Activated CD8-positive, alpha-beta T cell treated with anti-CD3 and anti-CD28 coated beads, Interleukin-2, amount 10 ng/mL, durations not matched to agents 7 days and 5 days (primary cell): Measurements from ENCODE around the gene GPR4. TPM values are rescaled to one million over a fixed set of nuclear protein-coding genes. Genes with fewer than 3 reads are reported as not detected.

Source experiments
- ATAC-seq: fragments of 150-1000 bp; cut with Tn5 transposase; one replicate; pipeline ENCODE4 v1.10.0; 2021; ENCODE audit warnings: moderate library complexity
- CTCF ChIA-PET: fragments of 350-600 bp; sonication (Branson Sonifier 250); formaldehyde crosslinking; loops from one replicate; lab custom pipeline; 2021; ENCODE audit warnings: antibody characterized with exemption; lab: Charles Lee
- POLR2A ChIA-PET: fragments of 350-600 bp; sonication (Branson Sonifier 250); formaldehyde crosslinking; loops from one replicate; lab custom pipeline; 2021; ENCODE audit warnings: antibody characterized with exemption; lab: Charles Lee
- DNase-seq: peaks from one replicate; pipeline ENCODE4 v3.0.0-alpha.2; 2020
- H3K27ac Mint-ChIP-seq: one replicate; pipeline ENCODE4 v1.8.0; 2021; ENCODE audit warnings: mild to moderate bottlenecking, mixed read lengths
- H3K27me3 Mint-ChIP-seq: one replicate; pipeline ENCODE4 v1.8.0; 2021; ENCODE audit warnings: low read depth, mixed read lengths
- H3K36me3 Mint-ChIP-seq: one replicate; pipeline ENCODE4 v1.8.0; 2021; ENCODE audit warnings: low read depth, mixed read lengths
- H3K4me1 Mint-ChIP-seq: one replicate; pipeline ENCODE4 v1.8.0; 2021; ENCODE audit warnings: low read depth, mixed read lengths
- H3K4me3 Mint-ChIP-seq: one replicate; pipeline ENCODE4 v1.8.0; 2021; ENCODE audit warnings: mild to moderate bottlenecking, mixed read lengths
- H3K9me3 Mint-ChIP-seq: one replicate; pipeline ENCODE4 v1.8.0; 2022; ENCODE audit warnings: mixed read lengths; ENCODE audit not compliant: insufficient read depth
- total RNA-seq, 2 experiments: library from RNA; stranded (reverse); gene quantifications; one replicate each; pipeline ENCODE4 v1.2.3, GENCODE V29; 2021

GPR4 gene
- total RNA-seq, 2 experiments from 2014 or later: not detected

DNA sequence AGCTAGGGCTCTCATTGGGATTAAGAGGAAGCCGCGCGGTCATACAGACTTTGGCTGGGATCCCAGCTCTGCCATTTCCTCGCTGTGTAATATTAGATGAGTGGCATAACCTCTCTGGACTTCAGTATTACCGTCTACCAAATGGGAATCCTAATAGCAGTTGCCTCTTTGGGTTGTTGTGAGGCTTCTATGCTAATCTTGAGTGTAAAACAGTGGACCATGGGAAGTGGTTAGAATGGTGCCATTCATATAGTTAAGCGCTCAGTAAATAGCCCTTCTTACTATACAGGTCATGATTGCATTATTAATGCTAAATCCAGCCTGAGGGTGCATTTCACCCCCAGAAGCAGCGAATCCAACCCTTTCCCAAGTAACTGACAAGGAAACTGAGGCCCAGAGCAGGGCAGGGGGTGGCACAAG, 16.8 kb downstream of the GPR4 start:
- H3K4me3 Mint-ChIP-seq: peak overlapping the region; percentile 92
- H3K9me3 Mint-ChIP-seq: no peaks in the 10 kb centered on the region
- peak overlapping the region; percentile 97 for H3K27ac Mint-ChIP-seq
- CTCF ChIA-PET: interaction anchor here (0.8 to 2.9 kb wide), 6 partner anchors 27 to 214 kb away, joined by 3 to 13 read pairs (median 8); partner anchors contain the start of gene QPCTL
- DNase-seq (no peak), ATAC-seq (no peak)
- POLR2A ChIA-PET: interaction anchor here (1.0 kb wide), 1 partner anchor 49 kb away, joined by 3 read pairs; no protein-coding TSS in a partner anchor
- peaks cover 15% of the 10 kb centered on the region for H3K36me3 Mint-ChIP-seq
- peaks cover 15% of the 10 kb centered on the region for H3K4me1 Mint-ChIP-seq
- H3K27me3 Mint-ChIP-seq: peaks cover 12% of the 10 kb centered on the region

- peak within 1 kb of the TSS; percentile 92 for H3K4me3 Mint-ChIP-seq
These were observed 17.5 kb downstream of the GPR4 start, which contains the start of gene OPA3 for GRCh38 chr19:45584332-45585157. Gene OPA3 (minus strand): TSS chr19:45584802. CDS start chr19:45584764, 38 bp downstream.

GRCh38 chr19:45581576-45581975, 20.4 kb downstream of the GPR4 start:
- peaks cover 15% of the 10 kb centered on the region for H3K36me3 Mint-ChIP-seq
- H3K4me1 Mint-ChIP-seq: peaks cover 21% of the 10 kb centered on the region
- H3K27ac Mint-ChIP-seq: no peak overlapping the region
- no peak overlapping the region for H3K4me3 Mint-ChIP-seq
- DNase-seq: no peak
- CTCF ChIA-PET: interaction anchor here (0.7 kb wide), 1 partner anchor 23 kb away, joined by 3 read pairs; no protein-coding TSS in a partner anchor
- no peaks in the 10 kb centered on the region for H3K9me3 Mint-ChIP-seq
- no peaks in the 10 kb centered on the region for H3K27me3 Mint-ChIP-seq
- no peak for ATAC-seq
- POLR2A ChIA-PET: no interaction called here

More at GRCh38 chr19:45584332-45585157, 17.5 kb downstream of the GPR4 start, which contains the start of gene OPA3:
- Mint-ChIP-seq H3K27ac (peak within 1 kb of the TSS; percentile 97), H3K4me1 (peaks cover 15% of the 10 kb centered on the region), H3K27me3 (peaks cover 6% of the 10 kb centered on the region), H3K9me3 (no peaks in the 10 kb centered on the region), H3K36me3 (peaks cover 15% of the 10 kb centered on the region)
- CTCF ChIA-PET: interaction anchor here (1.0 to 2.9 kb wide), 7 partner anchors 26 to 215 kb away, joined by 3 to 13 read pairs (median 4); partner anchors contain the start of genes EML2 and QPCTL
- POLR2A ChIA-PET: interaction anchor here (0.5 to 1.0 kb wide), 3 partner anchors 49 to 107 kb away, joined by 3 read pairs; partner anchors contain the start of gene SNRPD2
- DNase-seq (peak; percentile 100), ATAC-seq (peak; percentile 96)

- ChIA-PET POLR2A (no interaction called here), CTCF (no interaction called here)
- no peak overlapping the region for H3K27ac Mint-ChIP-seq
- no peak for ATAC-seq
- H3K27me3 Mint-ChIP-seq: no peaks in the 10 kb centered on the region
- no peak for DNase-seq
- H3K9me3 Mint-ChIP-seq: no peaks in the 10 kb centered on the region
- peaks cover 12% of the 10 kb centered on the region for H3K4me1 Mint-ChIP-seq
- peaks cover 15% of the 10 kb centered on the region for H3K36me3 Mint-ChIP-seq
- H3K4me3 Mint-ChIP-seq: no peak overlapping the region
These were observed 23.2 kb downstream of the GPR4 start for GRCh38 chr19:45578861-45579260.

DNA sequence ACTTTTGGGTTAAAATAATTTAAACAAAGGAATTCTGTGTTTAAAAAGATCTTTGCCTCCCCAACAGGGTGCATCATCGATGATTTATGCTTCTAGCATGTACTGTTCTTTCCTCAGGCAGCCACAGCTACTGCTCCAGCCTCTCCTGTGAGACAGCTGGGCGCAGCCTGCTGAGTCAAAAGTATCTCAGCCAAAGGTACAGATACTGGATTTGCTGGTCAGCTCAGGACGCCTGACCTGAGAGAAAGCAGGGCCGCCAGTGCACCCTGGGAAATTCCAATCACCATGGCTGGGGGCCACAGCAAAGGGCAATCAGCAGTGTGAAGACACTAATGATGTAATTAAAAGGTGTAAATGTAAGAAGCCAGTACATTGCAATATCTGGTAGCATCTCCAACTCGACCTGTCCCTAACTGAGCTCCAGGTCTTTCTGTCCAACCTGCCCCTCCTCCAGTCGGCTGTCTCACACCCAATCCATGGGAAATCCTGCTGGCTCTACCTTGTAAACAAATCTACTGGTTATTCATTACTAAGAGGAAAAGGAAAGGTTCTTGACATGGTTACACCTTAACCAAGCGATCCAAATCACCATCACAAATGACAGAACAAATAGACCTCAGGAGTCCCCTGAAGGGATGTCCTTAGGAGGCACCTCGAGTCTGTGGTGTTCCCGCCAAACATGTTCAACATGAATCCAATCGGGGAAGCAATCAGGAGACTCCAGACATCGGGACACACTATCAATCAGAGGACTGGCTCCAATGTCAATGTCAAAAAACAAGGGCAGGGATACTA, 24.7 kb downstream of the GPR4 start:
- peaks cover 9% of the 10 kb centered on the region for H3K36me3 Mint-ChIP-seq
- CTCF ChIA-PET: interaction anchor here (0.6 kb wide), 1 partner anchor 192 kb away, joined by 3 read pairs; the partner anchor contains the start of gene SIX5

GRCh38 chr19:45576682-45577081, 25.3 kb downstream of the GPR4 start:
- no peaks in the 10 kb centered on the region for H3K27me3 Mint-ChIP-seq
- ChIA-PET POLR2A (no interaction called here), CTCF (no interaction called here)
- ATAC-seq (no peak), DNase-seq (no peak)
- H3K36me3 Mint-ChIP-seq: peaks cover 7% of the 10 kb centered on the region
- H3K27ac Mint-ChIP-seq: no peak overlapping the region
- H3K4me1 Mint-ChIP-seq: peaks cover 6% of the 10 kb centered on the region
- no peak overlapping the region for H3K4me3 Mint-ChIP-seq
- no peaks in the 10 kb centered on the region for H3K9me3 Mint-ChIP-seq

More for the DNA sequence above, 24.7 kb downstream of the GPR4 start:
- Mint-ChIP-seq H3K27ac (no peak overlapping the region), H3K4me1 (peaks cover 7% of the 10 kb centered on the region), H3K4me3 (no peak overlapping the region), H3K27me3 (no peaks in the 10 kb centered on the region), H3K9me3 (no peaks in the 10 kb centered on the region)
- DNase-seq: no peak
- POLR2A ChIA-PET: no interaction called here
- no peak for ATAC-seq

DNA sequence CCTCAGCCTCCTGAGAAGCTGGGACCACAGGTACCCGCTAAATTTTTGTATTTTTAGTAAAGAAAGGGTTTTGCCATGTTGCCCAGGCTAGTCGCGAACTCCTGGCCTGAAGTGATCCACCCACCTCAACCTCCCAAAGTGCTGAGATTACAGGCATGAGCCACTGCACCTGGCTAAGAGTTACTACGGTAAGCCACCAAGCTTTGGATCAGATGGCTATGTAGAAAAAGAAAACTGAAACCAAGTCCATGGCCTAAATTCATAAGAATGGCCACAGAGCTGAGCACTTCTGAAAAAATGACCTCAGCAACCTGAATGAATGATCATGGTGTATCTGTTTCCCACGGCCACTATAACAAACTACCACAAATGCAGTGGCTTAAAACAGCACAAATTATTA, 26.8 kb downstream of the GPR4 start:
- H3K36me3 Mint-ChIP-seq: no peaks in the 10 kb centered on the region
- no peak overlapping the region for H3K27ac Mint-ChIP-seq
- peaks cover 6% of the 10 kb centered on the region for H3K4me1 Mint-ChIP-seq
- no peaks in the 10 kb centered on the region for H3K27me3 Mint-ChIP-seq
- ChIA-PET POLR2A (interaction anchor here (0.6 kb wide), 1 partner anchor 196 kb away, joined by 4 read pairs; no protein-coding TSS in a partner anchor), CTCF (no interaction called here)
- H3K9me3 Mint-ChIP-seq: no peaks in the 10 kb centered on the region
- ATAC-seq (no peak), DNase-seq (no peak)
- H3K4me3 Mint-ChIP-seq: no peak overlapping the region

- Mint-ChIP-seq H3K9me3 (no peaks in the 10 kb centered on the region), H3K4me3 (no peak overlapping the region), H3K4me1 (peaks cover 12% of the 10 kb centered on the region), H3K27ac (no peak overlapping the region), H3K27me3 (no peaks in the 10 kb centered on the region), H3K36me3 (no peaks in the 10 kb centered on the region)
- ChIA-PET POLR2A (interaction anchor here (0.6 kb wide), 1 partner anchor 196 kb away, joined by 4 read pairs; no protein-coding TSS in a partner anchor), CTCF (no interaction called here)
- DNase-seq (no peak), ATAC-seq (no peak)
These were observed 27.5 kb downstream of the GPR4 start for GRCh38 chr19:45574526-45574925.

DNA sequence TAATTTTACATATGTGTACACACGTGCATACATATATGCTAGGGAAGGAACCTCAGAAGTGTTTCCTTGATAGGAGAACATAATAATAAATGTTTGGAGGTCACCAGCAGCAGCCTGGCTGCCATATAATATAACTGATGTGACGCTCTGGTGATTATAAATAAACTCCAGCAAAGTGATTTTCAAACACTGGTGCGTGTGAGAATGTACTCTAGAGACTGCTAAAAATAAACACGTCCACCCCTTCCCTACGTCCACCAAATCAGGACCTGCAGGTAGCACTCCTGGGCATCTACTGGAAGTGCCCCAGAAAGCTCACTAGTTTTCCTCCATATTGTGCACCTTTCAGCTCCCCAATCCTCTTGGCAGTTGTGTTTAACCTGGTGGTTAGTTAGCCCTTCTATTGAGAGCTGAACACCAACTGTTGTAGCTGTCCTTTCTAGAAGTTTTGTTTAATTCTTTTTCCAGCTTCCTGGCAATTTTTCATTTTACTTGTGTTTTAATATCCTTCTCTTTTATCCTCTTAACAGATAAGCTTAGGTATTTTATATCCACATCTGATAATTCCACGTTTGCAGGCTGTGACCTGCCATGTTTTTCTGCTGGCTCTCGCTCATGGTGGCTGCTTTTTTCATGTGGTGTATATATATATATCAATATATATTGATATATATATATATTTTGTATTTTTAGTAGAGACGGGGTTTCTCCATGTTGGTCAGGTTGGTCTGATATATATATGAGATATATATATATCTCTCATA, 30.4 kb downstream of the GPR4 start:
- Mint-ChIP-seq H3K4me3 (no peak overlapping the region), H3K36me3 (no peaks in the 10 kb centered on the region), H3K9me3 (no peaks in the 10 kb centered on the region), H3K4me1 (peaks cover 7% of the 10 kb centered on the region), H3K27me3 (no peaks in the 10 kb centered on the region), H3K27ac (no peak overlapping the region)
- ChIA-PET POLR2A (no interaction called here), CTCF (interaction anchor here (1.0 to 2.0 kb wide), 4 partner anchors 13 to 87 kb away, joined by 3 to 9 read pairs (median 4); no protein-coding TSS in a partner anchor)
- no peak for ATAC-seq
- DNase-seq: no peak

- peak; percentile 69 for DNase-seq
- H3K27ac Mint-ChIP-seq: peak overlapping the region; percentile 52
These were observed 32.2 kb downstream of the GPR4 start for GRCh38 chr19:45569619-45570421.

More at GRCh38 chr19:45569619-45570421, 32.2 kb downstream of the GPR4 start:
- Mint-ChIP-seq H3K9me3 (no peaks in the 10 kb centered on the region), H3K4me3 (no peak overlapping the region), H3K4me1 (peaks cover 7% of the 10 kb centered on the region), H3K36me3 (no peaks in the 10 kb centered on the region), H3K27me3 (no peaks in the 10 kb centered on the region)
- POLR2A ChIA-PET: no interaction called here
- peak; percentile 63 for ATAC-seq
- CTCF ChIA-PET: interaction anchor here (0.6 to 2.0 kb wide), 4 partner anchors 11 to 231 kb away, joined by 3 to 9 read pairs (median 3); partner anchors contain the start of gene SIX5
